Activated T-helper 9 cell treated with anti-CD3 and anti-CD28 coated beads, Interleukin-2, amount 50 U/mL, for 16 hours (primary cell): ENCODE data around the gene SPINT2.

ENCODE experiments used
- DNase-seq: peaks from one replicate; pipeline ENCODE4 v3.0.0-alpha.2; 2020; ENCODE audit warnings: low read depth

SPINT2 gene

GRCh38 chr19:38267761-38268483 is 3.5 kb downstream of the SPINT2 start:
- DNase-seq, result no peak

DNA sequence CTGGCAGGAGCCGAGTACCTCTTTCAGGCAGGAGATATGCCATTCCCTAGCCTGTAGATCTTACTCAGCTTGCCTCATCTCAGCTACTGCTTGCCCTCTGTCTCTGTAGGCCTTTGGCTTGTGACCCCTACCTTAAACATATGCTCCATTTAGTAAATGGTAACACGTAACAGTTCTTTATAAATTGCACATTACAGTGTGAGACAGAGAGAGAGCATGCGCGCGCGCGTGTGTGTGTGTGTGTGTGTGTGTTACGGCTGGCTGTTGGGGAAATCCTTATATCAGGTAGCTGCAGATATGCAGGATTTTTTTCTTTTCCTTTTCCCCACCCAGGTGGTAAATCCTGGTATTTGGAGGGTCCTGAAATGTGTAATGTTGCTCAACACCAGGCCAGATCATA is 4.2 kb downstream of the SPINT2 start:
- DNase-seq, result no peak

DNA sequence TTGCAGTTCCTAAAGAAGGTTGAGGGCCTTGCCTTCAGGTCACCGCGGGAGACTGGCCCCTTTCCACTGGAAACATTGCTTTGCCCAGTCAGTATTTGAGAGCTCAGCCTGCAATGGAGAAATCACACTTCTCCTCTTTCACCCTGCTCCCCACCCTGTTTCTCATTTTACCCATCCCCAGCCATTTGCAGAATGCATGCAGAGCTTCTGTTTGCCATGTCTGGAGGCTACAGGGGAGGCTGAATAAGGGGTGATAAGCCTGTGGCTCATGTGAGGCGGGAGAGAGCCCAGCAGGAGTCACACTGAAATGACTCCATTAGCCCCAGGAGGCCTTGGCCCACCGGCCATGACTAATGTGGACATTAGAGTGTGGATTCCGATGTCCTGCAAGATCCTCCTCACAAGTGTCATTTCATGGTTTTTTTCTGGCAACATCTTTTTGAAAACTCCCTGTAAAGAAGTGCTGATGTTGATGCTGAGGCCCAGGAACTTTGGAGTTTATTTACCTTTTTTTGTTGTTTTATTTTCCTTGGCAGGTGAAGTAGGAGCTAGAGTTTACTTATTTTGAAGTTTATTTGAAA is 6.3 kb downstream of the SPINT2 start:
- no peak for DNase-seq

DNA sequence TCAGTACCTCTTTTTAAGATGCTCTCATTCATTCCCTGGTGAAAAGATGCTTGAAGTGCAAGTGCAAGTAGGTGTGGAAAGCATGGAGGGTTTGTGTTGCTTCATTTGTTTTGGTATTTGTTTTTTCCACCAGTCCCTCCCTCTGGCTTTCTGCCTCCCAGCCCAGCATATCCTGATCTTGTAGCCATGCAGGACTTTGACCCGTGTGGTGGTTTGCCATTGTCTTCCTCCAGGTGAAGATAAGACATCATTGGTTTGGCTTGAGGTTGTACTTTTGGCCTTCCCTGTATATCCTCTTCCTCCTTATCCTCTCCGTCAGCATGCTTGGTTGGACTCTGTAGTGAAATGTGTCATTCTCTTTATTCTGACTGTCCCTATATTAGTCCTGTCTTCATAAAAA is 9.1 kb downstream of the SPINT2 start:
- DNase-seq, result no peak

GRCh38 chr19:38274739-38275138 is 10.4 kb downstream of the SPINT2 start:
- DNase-seq, result no peak

GRCh38 chr19:38276942-38277517 is 12.7 kb downstream of the SPINT2 start:
- DNase-seq, result no peak

GRCh38 chr19:38277549-38277948 is 13.2 kb downstream of the SPINT2 start:
- DNase-seq, result no peak

DNA sequence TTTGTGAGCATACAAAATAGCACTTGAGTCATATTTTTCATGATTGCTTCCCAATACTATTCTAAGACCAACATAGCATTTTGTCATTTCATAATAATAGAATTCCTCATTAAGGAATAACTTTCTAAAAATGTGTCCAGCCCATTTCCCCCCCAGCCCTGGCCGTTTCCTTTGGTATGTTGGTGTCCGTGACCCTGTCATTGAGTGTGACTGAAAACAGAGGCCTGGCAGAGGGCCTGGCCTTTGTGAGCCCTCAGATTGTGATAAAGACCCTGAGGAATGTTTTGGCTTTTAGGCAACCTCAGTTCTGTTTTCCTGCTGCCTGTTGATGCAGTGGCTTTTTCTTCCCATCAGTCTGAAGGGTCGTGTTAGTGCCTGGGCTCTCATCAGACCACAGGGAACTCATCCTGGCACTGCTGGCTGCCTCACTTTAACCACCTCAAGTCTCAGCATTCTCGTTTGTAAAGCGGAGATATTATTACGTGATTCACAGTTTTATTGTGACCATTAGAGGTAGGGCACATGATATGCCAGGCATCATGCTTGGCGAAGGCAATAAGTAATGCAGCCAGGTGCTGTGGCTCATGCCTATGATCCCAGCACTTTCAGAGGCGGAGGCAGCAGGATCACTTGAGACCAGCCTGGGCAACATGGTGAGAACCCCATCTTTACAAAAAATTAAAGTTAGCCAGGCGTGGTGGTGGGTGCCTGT is 13.8 kb downstream of the SPINT2 start:
- no peak for DNase-seq

GRCh38 chr19:38278751-38279150 is 14.4 kb downstream of the SPINT2 start:
- no peak for DNase-seq

- no peak for DNase-seq
Observed at GRCh38 chr19:38280030-38280921, 15.9 kb downstream of the SPINT2 start.

GRCh38 chr19:38281811-38282566 is 17.6 kb downstream of the SPINT2 start:
- DNase-seq, result no peak

DNA sequence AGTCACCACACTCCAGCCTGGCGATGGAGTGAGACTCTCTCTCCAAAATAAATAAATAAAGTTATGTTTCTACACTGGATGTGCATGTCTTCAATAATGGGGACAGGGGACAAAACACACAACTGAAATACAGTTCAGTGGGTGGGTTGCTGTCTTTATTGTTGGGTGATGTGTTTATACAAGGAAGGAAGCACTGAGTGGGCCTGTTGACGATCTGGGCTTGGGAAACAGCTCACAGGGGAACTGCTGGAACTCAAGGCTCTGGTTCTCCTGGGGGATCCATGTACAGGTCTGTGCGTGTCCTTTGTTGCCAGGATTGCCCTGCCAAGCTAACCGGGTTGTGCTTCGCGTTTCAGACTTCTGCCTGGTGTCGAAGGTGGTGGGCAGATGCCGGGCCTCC is 18.9 kb downstream of the SPINT2 start:
- no peak for DNase-seq

DNA sequence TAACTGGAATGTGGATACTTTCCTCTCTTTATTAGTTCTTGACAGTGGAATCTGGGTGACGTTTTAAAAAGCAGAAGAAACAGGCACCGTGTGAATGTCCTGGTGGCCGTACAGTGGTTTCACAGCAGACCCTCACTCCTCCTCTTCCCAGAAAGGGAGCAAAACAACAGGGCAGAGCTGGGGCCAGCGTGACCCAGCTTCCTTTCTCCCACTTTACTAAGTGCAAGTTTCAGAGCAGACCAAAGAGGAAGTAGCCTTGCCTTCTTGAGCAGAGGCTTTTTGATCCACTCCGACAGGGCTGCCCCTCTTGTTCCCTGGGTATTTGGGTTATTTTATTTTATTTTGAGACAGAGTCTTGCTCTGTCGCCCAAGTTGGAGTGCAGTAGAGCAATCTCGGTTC is 20.0 kb downstream of the SPINT2 start:
- no peak for DNase-seq

DNA sequence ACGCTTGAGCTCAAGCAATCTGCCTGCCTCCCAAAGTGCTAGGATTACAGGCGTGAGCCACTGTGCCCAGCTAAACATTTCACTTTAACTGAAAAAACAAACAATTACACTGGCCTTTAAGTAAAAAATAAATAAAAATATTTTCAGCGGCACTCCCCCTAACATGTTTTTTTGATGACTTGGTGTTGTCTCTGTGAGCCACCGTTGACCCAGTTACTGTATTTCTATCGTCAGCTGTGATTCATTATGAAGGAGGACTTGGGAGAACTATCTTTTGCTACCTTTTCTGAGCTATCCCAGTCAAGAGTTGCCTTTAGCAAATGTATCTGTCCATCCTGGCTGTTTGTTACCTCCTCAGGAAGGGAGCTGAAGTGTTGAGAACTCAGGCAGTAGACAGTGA is 21.2 kb downstream of the SPINT2 start:
- no peak for DNase-seq

- DNase-seq, result no peak
Observed at GRCh38 chr19:38287604-38288003, 23.2 kb downstream of the SPINT2 start.

DNA sequence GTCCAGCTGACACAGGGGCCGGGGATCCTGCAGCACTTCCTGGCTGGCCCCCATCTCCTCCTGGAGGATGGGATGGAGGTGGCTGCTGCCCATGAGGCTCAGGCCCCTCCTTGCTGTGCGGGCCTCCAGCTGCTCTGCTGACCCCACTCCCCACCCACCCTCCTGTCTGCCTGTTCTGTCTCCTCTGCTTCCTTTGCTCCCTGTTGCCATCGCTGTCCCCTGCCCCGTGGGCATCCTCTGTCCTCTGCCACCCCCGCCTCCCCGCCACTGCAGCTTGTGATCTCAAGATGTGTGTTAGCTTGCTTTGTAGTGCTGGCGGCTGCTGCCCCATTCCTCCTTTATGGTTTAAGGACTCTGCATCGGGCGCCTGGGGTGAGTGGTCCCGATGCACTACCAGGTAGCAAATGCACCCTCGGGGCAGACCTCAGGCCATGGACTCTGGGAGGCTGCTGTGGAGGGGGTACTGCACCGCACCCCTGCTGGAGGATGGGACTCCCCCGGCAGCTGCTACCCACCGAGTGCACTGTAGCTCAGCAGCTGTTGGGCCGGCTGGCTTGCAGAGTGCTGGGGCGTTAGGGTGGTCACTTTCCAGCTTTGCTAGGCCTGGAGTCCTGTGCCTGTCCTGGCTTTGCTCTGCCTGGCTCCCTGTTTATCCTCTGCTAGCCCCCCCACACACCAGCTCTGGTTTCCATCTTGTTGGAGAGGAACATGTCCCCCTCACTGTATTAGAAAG is 23.9 kb downstream of the SPINT2 start:
- DNase-seq, result no peak

DNA sequence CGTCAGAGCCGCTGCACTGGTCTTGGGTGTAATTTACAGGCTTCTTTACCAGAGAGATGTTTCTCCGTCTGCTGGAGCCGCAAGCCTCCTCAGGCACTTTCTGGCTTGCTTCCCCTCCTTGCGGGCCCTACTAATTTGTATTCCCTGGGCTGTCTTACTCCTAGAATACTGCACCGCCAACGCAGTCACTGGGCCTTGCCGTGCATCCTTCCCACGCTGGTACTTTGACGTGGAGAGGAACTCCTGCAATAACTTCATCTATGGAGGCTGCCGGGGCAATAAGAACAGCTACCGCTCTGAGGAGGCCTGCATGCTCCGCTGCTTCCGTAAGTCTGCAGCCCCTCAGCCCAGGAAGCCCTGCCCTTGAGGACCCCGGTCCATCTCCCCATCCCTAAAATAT is 25.6 kb downstream of the SPINT2 start:
- DNase-seq, result no peak

DNA sequence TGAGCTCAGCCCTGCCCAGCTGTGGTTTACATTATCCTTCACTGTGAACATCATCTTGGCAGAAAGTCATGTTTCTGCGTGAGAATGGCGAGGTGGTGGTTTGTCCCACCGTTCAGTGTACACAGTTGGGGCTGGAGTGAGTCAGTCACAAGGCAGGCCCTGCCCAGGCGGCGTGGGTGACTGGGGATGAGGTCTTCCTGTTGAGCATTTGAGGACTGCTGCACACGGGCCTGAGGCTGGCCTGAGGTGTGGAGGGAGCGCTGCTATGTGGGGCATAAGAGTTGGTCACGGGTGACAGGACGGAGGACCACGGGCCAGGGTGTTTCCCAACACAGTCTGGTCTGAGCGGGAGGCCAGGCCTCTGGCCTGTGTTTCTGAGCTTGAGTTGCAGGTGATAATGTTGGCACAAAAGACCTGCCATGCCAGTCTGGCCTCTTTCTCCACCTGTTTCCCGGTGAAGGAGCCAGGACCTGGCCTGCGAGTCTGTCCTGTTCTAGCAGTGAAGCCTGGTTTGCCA is 26.3 kb downstream of the SPINT2 start:
- DNase-seq, result no peak

DNA sequence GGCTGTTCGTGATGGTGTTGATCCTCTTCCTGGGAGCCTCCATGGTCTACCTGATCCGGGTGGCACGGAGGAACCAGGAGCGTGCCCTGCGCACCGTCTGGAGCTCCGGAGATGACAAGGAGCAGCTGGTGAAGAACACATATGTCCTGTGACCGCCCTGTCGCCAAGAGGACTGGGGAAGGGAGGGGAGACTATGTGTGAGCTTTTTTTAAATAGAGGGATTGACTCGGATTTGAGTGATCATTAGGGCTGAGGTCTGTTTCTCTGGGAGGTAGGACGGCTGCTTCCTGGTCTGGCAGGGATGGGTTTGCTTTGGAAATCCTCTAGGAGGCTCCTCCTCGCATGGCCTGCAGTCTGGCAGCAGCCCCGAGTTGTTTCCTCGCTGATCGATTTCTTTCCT is 27.5 kb downstream of the SPINT2 start:
- DNase-seq, result no peak

DNA sequence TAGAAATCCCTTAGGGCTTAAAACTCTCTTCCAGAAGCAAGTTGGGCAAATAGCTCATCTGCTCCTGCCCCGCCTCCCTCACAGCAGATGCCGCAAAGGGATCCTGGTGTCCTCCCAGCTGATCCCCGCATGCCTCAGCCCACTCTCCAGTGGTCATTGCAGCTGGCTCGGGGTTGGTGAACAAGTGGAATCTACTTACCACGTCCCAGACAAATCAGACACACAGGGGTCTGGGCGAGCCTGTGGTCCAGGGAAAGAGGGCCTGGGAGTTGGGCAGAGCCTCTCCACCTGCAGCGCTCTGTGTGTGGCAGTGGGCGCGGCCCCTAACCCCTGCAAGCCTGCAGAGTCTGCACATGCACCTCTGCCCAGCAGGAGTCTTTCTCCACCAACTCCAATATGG is 28.9 kb downstream of the SPINT2 start:
- DNase-seq, result no peak
